Lung (tissue), 12 donors: ENCODE measurements around the gene MYO5C. TPM values are rescaled to one million over a fixed set of nuclear protein-coding genes. Genes with fewer than 3 reads are reported as not detected.
"Not testable (repeated sequence)": the region's sequence is repeated elsewhere in the genome, so short reads cannot be mapped to it uniquely, and the experiment has no call there.

Source experiments
- ATAC-seq: fragments of 200-7000 bp; cut with Tn5 transposase; one replicate; pipeline ENCODE4 v1.9.1; 2020; ENCODE audit warnings: moderate number of reproducible peaks; ENCODE audit not compliant: insufficient read depth, low FRiP score
- DNase-seq, 3 donors: peaks; one replicate each; pipeline ENCODE4 v3.0.0-alpha.2; 2013 to 2017
- H3K27ac ChIP-seq, 2 donors: one replicate each; pipeline ENCODE4 v1.5.1; 2013; ENCODE audit warnings: mild to moderate bottlenecking in 2 of 2, moderate library complexity in 2 of 2, control low read depth in 1 of 2, inconsistent platforms in 1 of 2, low read depth in 1 of 2, low read length in 1 of 2
- H3K27me3 ChIP-seq, 3 donors: one replicate each; pipeline ENCODE4 v1.5.1; 2013; ENCODE audit warnings: low read length in 2 of 3; ENCODE audit not compliant: control insufficient read depth in 3 of 3, insufficient read depth in 3 of 3
- H3K36me3 ChIP-seq, 4 donors: one replicate each; pipeline ENCODE4 v1.5.1; 2013; ENCODE audit warnings: low read length in 4 of 4, mild to moderate bottlenecking in 1 of 4, moderate library complexity in 1 of 4; ENCODE audit not compliant: control insufficient read depth in 4 of 4, insufficient read depth in 4 of 4
- H3K4me1 ChIP-seq, 5 donors: one replicate each; pipeline ENCODE4 v1.5.1; 2013; ENCODE audit warnings: low read length in 5 of 5, mild to moderate bottlenecking in 2 of 5, moderate library complexity in 1 of 5; ENCODE audit not compliant: control insufficient read depth in 5 of 5, insufficient read depth in 5 of 5
- H3K4me3 ChIP-seq: one replicate; pipeline ENCODE4 v1.5.1; 2013; ENCODE audit warnings: mild to moderate bottlenecking, control low read depth, moderate library complexity
- H3K9ac ChIP-seq, 2 donors: one replicate each; pipeline ENCODE4 v1.5.1; 2013; ENCODE audit warnings: low read length in 2 of 2, control low read depth in 1 of 2; ENCODE audit not compliant: insufficient read depth in 1 of 2
- H3K9me3 ChIP-seq, 4 donors: one replicate each; pipeline ENCODE4 v1.5.1; 2013; ENCODE audit warnings: low read length in 3 of 4, mild to moderate bottlenecking in 1 of 4, moderate library complexity in 1 of 4; ENCODE audit not compliant: control insufficient read depth in 4 of 4, insufficient read depth in 3 of 4
- CTCF ChIP-seq: IDR thresholded peaks from 2 replicates; pipeline ENCODE4 v1.5.1; 2012; ENCODE audit warnings: mild to moderate bottlenecking; ENCODE audit errors: control extremely low read depth, extremely low read depth
- WGBS, 2 donors: extraction: QIAGEN DNeasy Blood & Tissue Kit; methylation state at CpG; one replicate each; pipeline ENCODE4 v1.1.7; 2013; 5-methylcytosine and 5-hydroxymethylcytosine counted together
- polyA plus RNA-seq, 2 donors: library from polyadenylated mRNA; stranded (reverse); fragments of 200-250 nt; gene quantifications; one replicate each; pipeline ENCODE4 v1.2.1, GENCODE V29; 2013
- total RNA-seq, 2 donors: library from RNA; depleted of rRNA in 1 of 2; stranded (reverse); fragments of >200 nt in 1 of 2; gene quantifications; one replicate each; pipeline ENCODE4 v1.2.1, GENCODE V29; 2014 to 2021
- donor health status: control.
- donor health status: control.
- donor health status: Bipolar disorder and iron deficiency.
- donor health status: healthy.
- donor health status: DM: yes; HTN: yes; CAD: no.

The MYO5C gene
- total and polyA plus RNA-seq, 4 donors: 11.1 to 70.1 (median 40.0) TPM

- Histone ChIP-seq H3K4me3 (no peak overlapping the region), H3K36me3 (peaks cover 0 to 10% (median under 1%) of the 10 kb centered on the region in 4 donors), H3K27me3 (no peaks in the 10 kb centered on the region), H3K27ac (no peak overlapping the region), H3K4me1 (no peaks in the 10 kb centered on the region), H3K9me3 (no peaks in the 10 kb centered on the region), H3K9ac (no peak overlapping the region)
- DNase-seq (no peak), ATAC-seq (no peak)
- 95 to 96% methylated on average over 3 of the region's 3 CpGs for WGBS, 2 donors
- no peak for TF ChIP-seq CTCF
Observed at GRCh38 chr15:52240166-52240565, 55.4 kb downstream of the MYO5C start.

GRCh38 chr15:52238989-52239525 is 56.5 kb downstream of the MYO5C start:
- peaks cover 0 to 10% (median under 1%) of the 10 kb centered on the region in 4 donors for H3K36me3 ChIP-seq
- DNase-seq, H3K27ac ChIP-seq, H3K4me3 ChIP-seq, H3K4me1 ChIP-seq, H3K9me3 ChIP-seq, ATAC-seq, H3K27me3 ChIP-seq, H3K9ac ChIP-seq: not testable (repeated sequence)
- WGBS, 2 donors: 94 to 95% methylated on average over 13 of the region's 13 CpGs

GRCh38 chr15:52238149-52238548 is 57.5 kb downstream of the MYO5C start:
- 94 to 95% methylated on average over 3 of the region's 3 CpGs for WGBS, 2 donors
- no peak for ATAC-seq
- Histone ChIP-seq H3K4me3 (no peak overlapping the region), H3K9me3 (no peaks in the 10 kb centered on the region), H3K36me3 (peaks cover 0 to 8% (median under 1%) of the 10 kb centered on the region in 4 donors), H3K27me3 (no peaks in the 10 kb centered on the region), H3K9ac (no peak overlapping the region), H3K4me1 (no peaks in the 10 kb centered on the region), H3K27ac (no peak overlapping the region)
- TF ChIP-seq CTCF: no peak
- DNase-seq: no peak

DNA sequence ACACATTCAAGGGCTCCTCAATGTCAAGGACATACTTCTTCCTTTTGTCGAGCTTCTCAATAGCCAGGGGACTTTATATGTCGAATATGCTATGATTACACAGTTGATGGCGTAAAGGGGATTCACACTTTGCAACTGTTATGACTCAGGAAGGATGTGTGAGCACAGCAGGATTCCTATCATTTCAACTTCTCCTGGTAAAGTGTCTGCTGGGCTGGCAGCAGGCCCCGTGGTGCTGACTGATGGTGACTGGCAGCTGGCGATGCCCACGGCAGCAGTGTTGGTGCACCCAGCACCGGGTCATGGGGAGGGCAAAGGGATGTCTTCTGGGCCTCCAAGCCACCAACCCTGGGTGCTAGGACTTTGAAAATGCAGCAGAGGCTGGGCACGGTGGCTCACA is 59.6 kb downstream of the MYO5C start:
- no peak for DNase-seq
- TF ChIP-seq CTCF: no peak
- Histone ChIP-seq H3K9ac (no peak overlapping the region), H3K36me3 (peaks cover 0 to 8% (median 0%) of the 10 kb centered on the region in 4 donors), H3K27ac (no peak overlapping the region), H3K4me1 (no peaks in the 10 kb centered on the region), H3K27me3 (no peaks in the 10 kb centered on the region), H3K4me3 (no peak overlapping the region), H3K9me3 (no peaks in the 10 kb centered on the region)
- 65 to 70% methylated on average over 8 of the region's 8 CpGs for WGBS, 2 donors
- no peak for ATAC-seq
